NCI-H1417 treated with DMSO at 0.1 percent for 48 hours (cell line): ENCODE results near the gene SLC9A1.

Source experiments
- DNase-seq: peaks from one replicate; lab custom pipeline; 2025; lab: John Stamatoyannopoulos, UW

SLC9A1 gene

GRCh38 chr1:27070390-27071048, 84.4 kb downstream of the SLC9A1 start:
- no peak for DNase-seq

- no peak for DNase-seq
Observed at GRCh38 chr1:27068922-27069321, 86.0 kb downstream of the SLC9A1 start.

- DNase-seq = no peak
Observed at GRCh38 chr1:27065999-27066630, 88.8 kb downstream of the SLC9A1 start.

DNA sequence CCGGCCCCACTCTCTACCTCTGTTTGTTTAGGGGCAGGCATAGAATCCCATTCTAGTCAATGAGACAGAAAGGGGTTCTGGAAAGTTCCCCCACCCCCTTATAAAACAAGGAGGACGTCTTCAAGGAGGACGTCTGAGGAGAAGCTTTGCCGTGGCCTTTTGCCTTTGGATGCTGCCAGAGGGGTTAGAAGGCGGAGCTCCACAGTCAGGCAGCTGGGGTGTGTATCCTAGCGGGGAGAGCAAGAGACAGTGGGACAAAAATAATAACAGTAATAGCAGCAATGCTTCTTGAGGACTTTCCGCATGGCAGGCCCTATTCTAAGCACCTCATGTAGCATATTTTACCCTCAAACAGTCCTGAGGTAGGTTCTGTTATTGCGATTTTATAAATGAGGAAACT, 94.0 kb downstream of the SLC9A1 start:
- no peak for DNase-seq

DNA sequence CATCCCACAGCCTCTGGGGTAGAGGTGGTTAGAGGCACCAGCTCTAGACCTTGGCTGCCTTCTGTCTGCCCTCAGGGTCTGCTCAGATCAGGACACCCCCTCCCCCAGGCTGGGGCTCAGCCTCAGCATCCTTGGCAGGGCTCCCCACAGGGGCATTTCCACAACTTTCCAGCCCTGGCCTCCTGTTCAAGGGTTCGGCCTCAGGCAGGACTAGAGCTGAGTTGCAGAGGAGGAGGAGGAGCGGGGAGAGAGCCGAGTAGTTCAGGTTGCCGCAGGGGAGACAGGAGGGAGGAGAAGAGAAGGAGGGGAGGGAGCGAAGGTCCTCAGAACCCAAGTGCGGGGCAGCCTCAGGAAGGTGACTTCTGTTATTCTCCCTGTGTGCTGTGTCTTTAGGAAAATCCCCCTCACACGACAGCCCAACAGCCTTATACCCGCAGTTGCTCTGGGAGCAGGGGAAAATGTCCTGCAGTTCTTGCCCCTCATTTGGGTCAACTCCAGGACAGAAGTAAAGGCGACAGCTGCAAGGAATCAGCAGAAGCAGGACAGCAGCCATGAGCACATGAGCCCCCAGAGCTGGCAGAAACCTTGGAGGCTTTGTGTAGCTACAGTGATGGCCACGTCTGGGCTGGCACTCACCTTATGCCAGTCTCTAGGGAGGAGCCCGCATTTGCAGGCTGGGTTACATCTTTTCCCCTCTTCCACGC, 95.8 kb downstream of the SLC9A1 start:
- DNase-seq = no peak

GRCh38 chr1:27057801-27058625, 96.9 kb downstream of the SLC9A1 start:
- no peak for DNase-seq

- no peak for DNase-seq
Observed at GRCh38 chr1:27057389-27057788, 97.5 kb downstream of the SLC9A1 start.

DNA sequence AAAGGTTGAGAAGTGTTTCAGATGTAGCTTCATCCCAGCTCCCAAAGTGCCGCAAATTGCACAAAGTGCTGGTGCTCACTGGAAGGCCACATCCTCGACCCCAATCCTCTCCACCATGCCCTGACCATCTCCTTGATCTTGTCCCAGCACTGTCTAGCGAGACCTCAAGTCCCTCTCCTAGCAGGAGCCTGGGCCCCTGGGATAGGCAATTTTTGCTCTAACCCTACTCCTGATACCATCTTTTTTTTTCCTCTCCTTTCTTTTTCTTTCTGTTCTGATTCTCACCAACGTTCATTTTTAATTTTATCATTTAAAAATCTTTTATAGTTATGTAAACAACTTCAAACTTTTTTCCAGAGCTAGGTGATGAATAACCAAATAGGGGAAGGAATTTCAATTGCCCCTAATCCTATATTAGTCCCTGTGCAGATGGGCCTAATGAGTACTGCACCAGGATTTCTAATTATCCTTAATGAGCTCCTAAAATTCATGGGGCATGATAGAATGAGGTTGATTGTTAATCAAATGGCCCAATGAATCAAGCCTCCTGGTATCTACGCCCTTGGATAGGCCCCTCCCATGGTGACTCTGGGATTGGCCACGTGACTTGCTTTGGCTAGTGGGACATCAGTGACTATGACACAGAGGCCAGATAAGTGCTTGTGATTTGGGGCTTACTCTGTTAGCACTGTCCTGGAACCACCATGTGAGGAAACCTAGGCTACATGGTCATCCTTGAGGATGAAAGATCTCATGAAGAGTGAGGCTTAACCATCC, 100.8 kb downstream of the SLC9A1 start:
- DNase-seq = no peak

GRCh38 chr1:27052527-27052926, 102.4 kb downstream of the SLC9A1 start:
- no peak for DNase-seq

DNA sequence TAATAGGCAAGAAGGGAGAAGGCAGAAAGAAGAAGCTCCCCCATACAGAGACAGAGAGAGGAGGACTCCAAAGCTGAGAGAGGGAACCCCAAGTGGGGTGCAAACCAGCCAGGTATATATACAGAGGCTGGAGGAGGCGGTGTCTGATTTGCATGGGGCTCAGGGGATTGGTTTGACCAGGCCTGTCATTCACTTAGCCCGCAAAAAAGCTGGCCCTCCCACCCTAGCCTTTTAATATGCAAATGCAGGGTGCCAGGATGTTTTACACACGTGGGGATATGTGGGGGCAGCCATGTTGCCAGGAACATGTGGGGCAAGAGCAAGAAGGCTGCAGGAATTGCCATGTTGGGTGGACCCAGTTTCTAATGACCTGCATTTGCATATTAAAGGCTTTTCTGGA, 105.3 kb downstream of the SLC9A1 start:
- no peak for DNase-seq

- DNase-seq = no peak
Observed at GRCh38 chr1:27049100-27049499, 105.8 kb downstream of the SLC9A1 start.
